Keratinocyte (primary cell): ENCODE data around the gene HCCS.

Experiments used
- EZH2 ChIP-seq: IDR thresholded peaks from one replicate; pipeline ENCODE4 v1.6.1; 2012; ENCODE audit warnings: inconsistent platforms, mild to moderate bottlenecking, low read length, moderate library complexity
- TF ChIP-seq, protein P1 (sequence below), 3 experiments: IDR thresholded peaks in 1 of 3; conservative IDR thresholded peaks in 1 of 3; optimal IDR thresholded peaks in 1 of 3; 2 replicates in 2 of 3; 3 replicates in 1 of 3; pipeline versions ENCODE3 to v1.5.1; 2011; ENCODE audit warnings: low read length in 3 of 3, mild to moderate bottlenecking in 3 of 3, moderate library complexity in 2 of 3, control low read depth in 1 of 3, inconsistent platforms in 1 of 3; ENCODE audit not compliant: insufficient read depth in 2 of 3; ENCODE audit errors: extremely low read depth in 1 of 3

DNA sequence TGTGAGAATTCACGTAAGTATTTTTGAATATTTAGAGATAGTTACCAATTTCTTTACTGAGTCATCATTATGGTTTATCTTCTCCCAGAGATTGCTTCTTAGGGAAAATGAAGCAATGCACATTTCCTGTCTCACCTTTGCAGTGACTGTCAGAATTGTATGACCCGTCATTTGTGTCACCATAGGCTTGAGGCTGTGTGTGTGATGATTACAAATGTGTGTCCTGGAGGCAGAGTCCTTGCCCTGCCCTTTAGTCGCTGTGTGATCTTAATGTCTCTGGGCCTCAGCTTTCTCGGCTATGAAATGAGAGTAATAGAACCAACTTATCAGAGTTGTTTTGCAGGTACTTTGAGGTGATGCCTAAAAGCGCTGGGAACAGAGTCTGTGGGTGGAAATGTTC lies 13.9 kb downstream of the HCCS start:
- TF ChIP-seq, protein P1, sequence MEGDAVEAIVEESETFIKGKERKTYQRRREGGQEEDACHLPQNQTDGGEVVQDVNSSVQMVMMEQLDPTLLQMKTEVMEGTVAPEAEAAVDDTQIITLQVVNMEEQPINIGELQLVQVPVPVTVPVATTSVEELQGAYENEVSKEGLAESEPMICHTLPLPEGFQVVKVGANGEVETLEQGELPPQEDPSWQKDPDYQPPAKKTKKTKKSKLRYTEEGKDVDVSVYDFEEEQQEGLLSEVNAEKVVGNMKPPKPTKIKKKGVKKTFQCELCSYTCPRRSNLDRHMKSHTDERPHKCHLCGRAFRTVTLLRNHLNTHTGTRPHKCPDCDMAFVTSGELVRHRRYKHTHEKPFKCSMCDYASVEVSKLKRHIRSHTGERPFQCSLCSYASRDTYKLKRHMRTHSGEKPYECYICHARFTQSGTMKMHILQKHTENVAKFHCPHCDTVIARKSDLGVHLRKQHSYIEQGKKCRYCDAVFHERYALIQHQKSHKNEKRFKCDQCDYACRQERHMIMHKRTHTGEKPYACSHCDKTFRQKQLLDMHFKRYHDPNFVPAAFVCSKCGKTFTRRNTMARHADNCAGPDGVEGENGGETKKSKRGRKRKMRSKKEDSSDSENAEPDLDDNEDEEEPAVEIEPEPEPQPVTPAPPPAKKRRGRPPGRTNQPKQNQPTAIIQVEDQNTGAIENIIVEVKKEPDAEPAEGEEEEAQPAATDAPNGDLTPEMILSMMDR (optimal IDR thresholded peaks at IDR 0.05 in 1 of 3, IDR thresholded peaks at IDR 0.05 in 1 of 3, conservative IDR thresholded peaks at IDR 0.05 in 1 of 3; ENCODE audit: extremely low read depth in 1 of 3, insufficient read depth in 2 of 3, low read length in 3 of 3): no peak
- TF ChIP-seq EZH2: no peak
